Activated CD4-positive, alpha-beta T cell treated with anti-CD3 and anti-CD28 coated beads, Interleukin-2, amount 50 U/mL, for 16 hours (primary cell): Measurements from ENCODE around the gene FXN.
"Not testable (repeated sequence)": the region's sequence is repeated elsewhere in the genome, so short reads cannot be mapped to it uniquely, and the experiment has no call there.

ENCODE experiments used
- DNase-seq: peaks from one replicate; pipeline ENCODE4 v3.0.0-alpha.2; 2020

The FXN gene

GRCh38 chr9:69071059-69071458 lies 35.5 kb downstream of the FXN start:
- no peak for DNase-seq

DNA sequence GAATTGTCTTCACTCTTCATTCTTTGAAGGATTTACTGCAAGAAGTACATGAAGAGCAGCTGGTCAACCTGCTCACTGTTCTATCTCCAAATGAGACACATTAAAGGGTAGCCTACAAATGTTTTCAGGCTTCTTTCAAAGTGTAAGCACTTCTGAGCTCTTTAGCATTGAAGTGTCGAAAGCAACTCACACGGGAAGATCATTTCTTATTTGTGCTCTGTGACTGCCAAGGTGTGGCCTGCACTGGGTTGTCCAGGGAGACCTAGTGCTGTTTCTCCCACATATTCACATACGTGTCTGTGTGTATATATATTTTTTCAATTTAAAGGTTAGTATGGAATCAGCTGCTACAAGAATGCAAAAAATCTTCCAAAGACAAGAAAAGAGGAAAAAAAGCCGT lies 37.6 kb downstream of the FXN start:
- no peak for DNase-seq

- DNase-seq, result no peak
Observed at GRCh38 chr9:69074801-69075200, 39.2 kb downstream of the FXN start.

DNA sequence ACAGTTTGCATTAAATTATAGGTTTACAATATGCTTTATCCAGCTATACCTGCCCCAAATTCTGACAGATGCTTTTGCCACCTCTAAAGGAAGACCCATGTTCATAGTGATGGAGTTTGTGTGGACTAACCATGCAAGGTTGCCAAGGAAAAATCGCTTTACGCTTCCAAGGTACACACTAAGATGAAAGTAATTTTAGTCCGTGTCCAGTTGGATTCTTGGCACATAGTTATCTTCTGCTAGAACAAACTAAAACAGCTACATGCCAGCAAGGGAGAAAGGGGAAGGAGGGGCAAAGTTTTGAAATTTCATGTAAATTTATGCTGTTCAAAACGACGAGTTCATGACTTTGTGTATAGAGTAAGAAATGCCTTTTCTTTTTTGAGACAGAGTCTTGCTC lies 41.0 kb downstream of the FXN start:
- DNase-seq, result no peak

DNA sequence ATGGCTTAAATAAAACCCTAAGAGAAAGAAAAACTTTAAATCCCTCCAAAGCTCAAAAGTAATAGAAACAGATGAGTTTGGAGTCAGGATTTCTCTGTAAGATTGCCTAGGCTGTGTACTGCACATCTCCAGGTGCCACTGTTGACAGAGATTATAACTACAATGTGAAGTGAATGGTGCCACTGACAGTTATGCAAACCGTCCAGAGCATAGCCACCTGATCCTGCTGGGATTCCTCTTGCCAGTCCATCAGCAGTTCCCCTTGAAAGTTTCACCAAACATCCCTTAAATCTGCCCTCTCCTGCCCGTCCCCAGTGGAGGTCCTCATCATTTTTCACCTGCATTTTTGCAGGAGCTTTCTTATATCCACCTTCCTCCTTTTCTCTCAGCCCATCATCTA lies 42.5 kb downstream of the FXN start:
- DNase-seq, result no peak

DNA sequence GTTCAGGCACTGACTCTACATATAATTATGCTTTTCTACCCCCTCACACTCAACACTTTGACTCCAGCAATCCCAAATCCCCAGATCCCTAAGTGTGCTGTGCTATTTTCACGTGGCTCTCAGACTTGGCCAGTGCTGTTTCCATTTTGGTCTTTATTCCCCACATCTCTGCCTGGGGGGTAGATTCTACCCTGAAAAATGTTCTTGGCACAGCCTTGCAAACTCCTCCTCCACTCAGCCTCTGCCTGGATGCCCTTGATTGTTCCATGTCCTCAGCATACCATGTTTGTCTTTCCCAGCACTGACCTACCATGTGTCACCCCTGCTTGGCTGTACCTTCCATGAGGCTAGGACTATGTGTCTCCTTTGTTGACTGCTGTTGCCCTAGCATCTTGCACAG lies 43.0 kb downstream of the FXN start:
- no peak for DNase-seq

DNA sequence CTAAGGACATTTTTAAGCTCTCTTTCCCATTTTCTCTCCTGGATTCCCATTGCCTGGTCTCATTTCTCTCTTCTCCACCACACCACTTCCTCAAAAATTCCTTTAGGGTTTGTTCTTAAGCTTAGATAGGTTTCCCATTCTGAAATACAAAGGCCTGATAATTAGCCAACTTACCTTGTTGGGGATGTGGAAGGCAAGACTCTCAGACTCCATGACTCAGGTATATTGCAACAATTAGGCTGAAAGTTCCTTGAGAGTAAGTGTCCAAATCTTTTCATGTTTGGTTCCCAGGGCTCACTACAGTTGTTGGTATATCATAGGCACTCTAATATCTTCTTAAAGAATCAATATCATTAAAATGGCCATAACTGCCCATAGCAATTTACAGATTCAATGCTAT lies 43.6 kb downstream of the FXN start:
- no peak for DNase-seq

GRCh38 chr9:69081261-69081660 lies 45.7 kb downstream of the FXN start:
- no peak for DNase-seq

GRCh38 chr9:69083321-69083720 lies 47.8 kb downstream of the FXN start:
- no peak for DNase-seq

DNA sequence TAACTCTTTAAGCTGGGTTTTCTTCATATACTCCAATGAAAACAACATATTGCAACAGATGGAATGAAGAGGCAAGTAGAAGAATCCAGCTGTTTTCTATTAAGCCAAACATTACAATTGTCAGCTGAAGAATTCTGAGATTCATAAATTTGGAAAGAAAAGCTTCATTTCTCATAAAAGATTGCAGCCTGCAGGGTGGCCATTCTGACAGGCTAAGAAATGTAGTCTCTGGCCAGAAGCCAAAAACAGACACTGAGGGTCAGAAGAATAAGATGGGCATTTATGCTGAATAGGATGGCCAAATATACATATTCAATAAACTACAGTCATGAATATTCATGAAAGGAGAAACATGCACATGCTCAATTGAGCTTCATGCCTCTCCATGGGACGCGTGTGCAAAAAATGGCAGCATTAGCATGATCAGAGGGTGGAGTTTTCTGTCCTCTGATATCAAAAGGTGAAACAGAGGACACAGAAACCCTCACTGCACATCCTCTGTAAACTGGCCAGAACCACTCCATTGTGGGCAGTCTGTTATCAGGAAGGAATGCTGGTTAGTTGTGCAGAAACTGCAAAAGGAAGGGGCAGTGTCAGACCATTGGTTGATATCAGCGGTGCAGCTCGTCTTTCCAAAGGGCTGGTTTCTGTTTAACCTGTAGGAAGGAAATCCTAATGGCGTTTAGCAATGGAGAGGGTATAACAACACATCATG lies 50.2 kb downstream of the FXN start:
- no peak for DNase-seq

GRCh38 chr9:69086312-69086711 lies 50.8 kb downstream of the FXN start:
- no peak for DNase-seq

DNA sequence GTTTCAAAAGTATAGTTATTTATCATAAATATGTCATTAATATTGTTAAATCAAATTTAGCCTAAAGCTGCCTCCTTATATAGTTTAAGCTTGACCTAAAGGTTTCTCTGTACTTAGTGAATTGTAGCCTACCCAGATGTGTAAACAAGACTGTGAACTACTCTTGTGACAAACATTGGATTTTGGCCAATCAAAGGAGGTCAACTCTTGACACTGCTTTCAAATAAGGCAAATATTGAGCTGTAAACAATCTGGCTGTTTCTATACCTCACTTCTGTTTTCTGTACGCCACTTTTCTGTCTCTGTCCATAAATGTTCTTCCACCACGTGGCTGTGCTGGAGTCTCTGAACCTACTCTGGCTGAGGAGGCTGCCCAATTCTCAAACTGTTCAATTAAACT lies 51.2 kb downstream of the FXN start:
- no peak for DNase-seq

DNA sequence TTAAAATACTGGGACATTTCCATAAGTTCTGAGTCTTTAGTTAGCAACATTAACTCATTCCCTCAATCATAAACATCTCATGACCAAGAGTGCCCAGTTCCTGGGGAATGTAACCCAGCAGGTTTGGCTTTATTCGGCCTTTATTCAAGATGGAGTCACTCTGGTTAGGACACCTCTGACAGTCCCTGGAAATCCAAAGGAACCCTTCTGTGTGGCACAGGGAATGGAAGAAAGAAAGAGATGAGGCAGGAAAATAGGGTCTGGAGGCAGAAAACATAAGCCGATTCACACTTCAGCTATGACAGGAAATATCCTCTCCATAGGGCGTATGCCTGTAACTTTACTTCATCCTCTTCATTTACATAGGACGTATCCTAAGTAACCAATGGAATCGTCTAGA lies 53.5 kb downstream of the FXN start:
- no peak for DNase-seq

DNA sequence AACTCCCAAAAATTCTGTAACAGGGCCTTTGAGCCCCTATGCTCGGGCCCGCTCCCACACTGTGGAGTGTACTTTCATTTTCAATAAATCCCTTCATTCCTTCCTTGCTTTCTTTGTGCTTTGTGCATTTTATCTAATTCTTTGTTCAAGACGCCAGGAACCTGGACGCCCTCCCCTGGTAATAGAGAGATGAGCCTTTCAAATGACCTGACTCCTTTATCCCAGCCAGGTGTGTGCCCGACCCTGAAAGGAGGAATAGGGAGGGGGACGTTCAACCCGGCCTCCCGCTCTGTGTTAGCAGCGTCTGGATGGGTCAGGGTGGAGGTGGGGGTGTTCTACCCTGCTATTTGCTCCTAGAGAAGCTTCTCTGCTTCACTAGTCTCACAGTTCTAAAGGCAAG lies 53.9 kb downstream of the FXN start:
- no peak for DNase-seq

GRCh38 chr9:69090140-69090750 lies 54.7 kb downstream of the FXN start:
- DNase-seq, result no peak

DNA sequence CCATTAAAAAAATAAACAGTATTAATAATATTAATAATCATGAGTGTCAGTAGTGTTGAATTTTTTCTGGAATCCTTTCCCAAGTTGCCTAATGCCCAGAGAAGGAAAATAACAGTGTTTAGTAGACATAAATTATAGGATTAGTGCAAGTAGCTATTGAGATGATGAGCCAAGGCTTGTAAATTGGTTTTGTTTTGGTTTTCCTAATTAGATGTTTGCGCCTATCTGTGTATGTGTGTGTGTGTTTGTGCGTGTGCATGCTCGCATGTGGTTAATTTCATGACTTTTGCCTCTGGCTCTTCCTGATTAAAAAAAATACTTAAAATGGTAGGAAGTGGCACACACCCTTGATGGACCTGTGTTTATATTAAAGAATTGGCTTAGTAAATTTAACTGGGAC lies 55.4 kb downstream of the FXN start:
- DNase-seq, result no peak

DNA sequence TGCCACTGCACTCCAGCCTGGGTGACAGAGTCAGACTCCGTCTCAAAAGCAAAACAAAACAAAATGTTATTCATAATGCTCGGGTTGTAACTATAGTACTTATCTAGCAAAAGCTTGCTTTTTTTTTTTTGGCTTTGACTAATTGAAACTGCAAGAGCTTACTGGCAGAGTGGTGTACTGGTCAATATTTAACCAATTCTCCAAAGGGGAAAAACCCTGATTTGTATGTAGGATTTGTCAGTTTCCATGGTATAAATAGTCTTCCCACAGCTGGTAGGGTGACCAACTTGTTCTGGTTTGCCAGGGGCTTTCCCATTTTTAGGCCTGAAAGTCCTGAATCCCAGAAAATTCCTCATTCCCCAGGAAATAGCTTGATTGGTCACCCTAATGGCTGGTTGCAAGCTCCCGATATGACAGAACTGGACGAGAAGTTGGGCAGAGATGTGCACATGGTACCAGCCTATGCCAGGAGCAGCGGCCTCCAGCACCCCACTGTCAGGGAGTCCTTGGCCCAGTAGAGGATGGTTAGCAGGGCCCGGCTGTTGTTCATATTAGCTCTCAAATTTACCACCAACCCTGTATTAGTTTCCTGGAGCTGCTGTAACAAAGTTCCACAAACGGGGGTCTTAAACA lies 58.0 kb downstream of the FXN start:
- DNase-seq, result no peak

GRCh38 chr9:69094361-69095135 lies 59.0 kb downstream of the FXN start:
- DNase-seq, result not testable (repeated sequence)

DNA sequence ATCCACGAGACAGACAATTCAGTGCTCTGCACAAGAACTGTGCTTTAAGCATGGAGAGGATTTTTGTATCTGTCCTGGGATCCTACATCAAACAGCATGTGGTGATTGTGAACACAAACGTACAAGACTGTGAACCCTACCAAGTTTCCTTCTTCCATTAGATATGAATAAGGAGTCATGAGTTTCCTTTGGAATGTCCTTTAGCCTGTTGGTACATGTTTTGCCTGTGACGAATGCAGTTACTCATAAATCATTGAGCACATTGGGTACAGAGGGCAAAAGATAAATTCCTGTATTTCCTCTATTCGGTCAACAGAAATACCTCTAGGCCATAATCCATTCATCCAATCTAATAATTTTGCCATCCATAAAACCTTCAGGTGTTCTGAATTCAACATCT lies 61.5 kb downstream of the FXN start:
- no peak for DNase-seq

- DNase-seq, result no peak
Observed at GRCh38 chr9:69097923-69098593, 62.5 kb downstream of the FXN start.

- DNase-seq, result not testable (repeated sequence)
Observed at GRCh38 chr9:69103348-69103996, 67.9 kb downstream of the FXN start.

DNA sequence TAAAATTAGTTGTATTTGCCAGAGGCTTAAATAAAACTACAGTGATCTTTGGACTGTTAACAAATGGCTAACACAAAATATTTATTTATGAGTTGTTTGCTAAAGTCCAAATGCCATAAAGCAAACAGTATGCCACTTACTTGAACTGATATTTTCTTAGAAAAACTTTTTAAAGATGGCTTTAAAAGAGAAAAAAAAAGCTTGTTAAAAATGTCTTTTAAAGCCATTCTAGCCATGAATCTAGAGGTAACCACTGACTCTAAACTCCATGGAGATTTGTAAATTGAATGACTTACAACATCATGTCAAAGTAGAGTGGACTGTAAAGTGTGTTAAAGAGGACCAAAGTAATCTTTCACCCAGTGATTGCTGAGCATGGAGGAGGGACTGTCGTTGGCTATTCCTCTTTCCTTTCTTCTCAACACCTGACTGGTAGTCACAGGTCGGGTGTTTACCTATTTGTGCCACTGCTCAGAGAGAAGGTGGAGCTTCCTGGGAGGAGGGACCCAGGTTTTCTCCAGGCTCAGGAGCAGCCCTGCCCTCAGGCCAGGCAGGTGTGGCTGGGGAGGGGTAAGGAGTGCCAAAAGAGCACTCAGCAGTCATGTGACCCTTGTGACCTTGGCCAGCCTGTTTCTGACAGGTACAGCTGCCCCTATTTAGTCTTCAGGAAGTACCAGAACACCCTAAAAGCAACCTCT lies 69.4 kb downstream of the FXN start:
- no peak for DNase-seq
